ENCODE data around the gene AFF3.

GRCh38 chr2:99842451-99842850 is 299.9 kb downstream of the AFF3 start:
- TF ChIP-seq CTCF (IDR thresholded peaks at IDR 0.05) (no peak), POLR2AphosphoS5 (IDR thresholded peaks at IDR 0.05) (no peak)
